ENCODE results near the gene FNDC7. TPM values are rescaled to one million over a fixed set of nuclear protein-coding genes. Genes with fewer than 3 reads are reported as not detected.

Gene FNDC7
- total and polyA plus RNA-seq, 9 of the 15 experiments (the other 6 are each of a cell fraction or from before 2014, with no cell fraction given): not detected

DNA sequence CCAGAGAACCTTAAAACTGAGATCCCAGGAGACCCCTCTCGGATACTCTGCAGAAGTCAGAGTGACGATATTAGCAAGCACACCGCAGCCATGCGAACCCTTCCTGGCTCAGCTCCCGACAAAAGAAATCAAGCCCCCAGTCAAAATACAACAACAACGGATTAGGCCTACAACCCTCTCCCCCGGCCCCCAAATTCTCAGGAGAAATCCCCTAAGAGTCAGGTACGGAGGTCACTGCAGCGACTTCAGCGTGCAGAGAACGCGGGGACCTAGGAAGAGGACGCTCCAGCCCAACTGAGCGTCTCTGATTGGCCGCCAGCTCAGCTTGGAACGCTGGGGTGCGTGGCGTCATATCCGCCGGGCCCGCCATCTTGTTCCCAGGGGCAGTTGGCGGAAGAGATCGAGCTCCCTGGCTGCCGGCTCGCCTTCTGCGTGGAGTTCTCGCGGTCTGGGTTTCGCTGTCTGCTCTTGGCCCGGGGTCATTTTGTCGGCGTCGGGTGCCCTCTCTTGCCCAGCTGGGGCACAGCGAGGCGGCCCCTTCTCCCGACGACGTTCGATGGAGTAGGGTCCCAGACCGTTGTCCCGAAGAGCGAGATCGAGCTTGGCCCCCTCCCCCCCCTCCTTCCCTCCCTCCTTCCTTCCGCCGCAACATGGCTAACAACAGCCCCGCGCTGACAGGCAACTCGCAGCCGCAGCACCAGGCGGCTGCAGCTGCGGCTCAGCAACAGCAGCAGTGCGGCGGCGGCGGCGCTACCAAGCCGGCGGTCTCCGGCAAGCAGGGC is 20.6 kb upstream of the FNDC7 start, which contains the start of gene PRPF38B (continued):
- TF ChIP-seq CHCHD3 (CRISPR knock-in tag; IDR thresholded peaks at IDR 0.05): peak; percentile 85; the same call in 1 of the 2 replicates
- TF ChIP-seq MTF1 (CRISPR knock-in tag; IDR thresholded peaks at IDR 0.05; ENCODE audit: borderline replicate concordance): no peak
- TF ChIP-seq, protein P1, sequence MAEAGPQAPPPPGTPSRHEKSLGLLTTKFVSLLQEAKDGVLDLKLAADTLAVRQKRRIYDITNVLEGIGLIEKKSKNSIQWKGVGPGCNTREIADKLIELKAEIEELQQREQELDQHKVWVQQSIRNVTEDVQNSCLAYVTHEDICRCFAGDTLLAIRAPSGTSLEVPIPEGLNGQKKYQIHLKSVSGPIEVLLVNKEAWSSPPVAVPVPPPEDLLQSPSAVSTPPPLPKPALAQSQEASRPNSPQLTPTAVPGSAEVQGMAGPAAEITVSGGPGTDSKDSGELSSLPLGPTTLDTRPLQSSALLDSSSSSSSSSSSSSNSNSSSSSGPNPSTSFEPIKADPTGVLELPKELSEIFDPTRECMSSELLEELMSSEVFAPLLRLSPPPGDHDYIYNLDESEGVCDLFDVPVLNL (CRISPR knock-in tag; IDR thresholded peaks at IDR 0.05; ENCODE audit: low read depth): peak; percentile 62; the same call in 1 of the 2 replicates
- no peak for TF ChIP-seq PRMT5 (CRISPR knock-in tag; IDR thresholded peaks at IDR 0.05)
- TF ChIP-seq NFATC3 (IDR thresholded peaks at IDR 0.05): peak; percentile 85; the same call in 1 of the 2 replicates
- TF ChIP-seq PRPF4 (IDR thresholded peaks at IDR 0.05; ENCODE audit: insufficient read depth, low read depth, low read length, poor library complexity, severe bottlenecking): no peak
- TF ChIP-seq ZNF347 (CRISPR knock-in tag; IDR thresholded peaks at IDR 0.05; ENCODE audit: low read depth): no peak
- peak; percentile 93 to 98 (median 96) for TF ChIP-seq YY1 (IDR thresholded peaks at IDR 0.05; ENCODE audit: borderline replicate concordance in 1 of 3, control insufficient read depth in 1 of 3, extremely low read depth in 1 of 3, insufficient read depth in 3 of 3, insufficient read length in 1 of 3, insufficient replicate concordance in 2 of 3, low read depth in 1 of 3, low read length in 2 of 3)
- TF ChIP-seq HMG20A (CRISPR knock-in tag; conservative IDR thresholded peaks at IDR 0.05): no peak
- peak; percentile 98 for TF ChIP-seq CREM (IDR thresholded peaks at IDR 0.05; ENCODE audit: low read depth)
- TF ChIP-seq, protein P2, sequence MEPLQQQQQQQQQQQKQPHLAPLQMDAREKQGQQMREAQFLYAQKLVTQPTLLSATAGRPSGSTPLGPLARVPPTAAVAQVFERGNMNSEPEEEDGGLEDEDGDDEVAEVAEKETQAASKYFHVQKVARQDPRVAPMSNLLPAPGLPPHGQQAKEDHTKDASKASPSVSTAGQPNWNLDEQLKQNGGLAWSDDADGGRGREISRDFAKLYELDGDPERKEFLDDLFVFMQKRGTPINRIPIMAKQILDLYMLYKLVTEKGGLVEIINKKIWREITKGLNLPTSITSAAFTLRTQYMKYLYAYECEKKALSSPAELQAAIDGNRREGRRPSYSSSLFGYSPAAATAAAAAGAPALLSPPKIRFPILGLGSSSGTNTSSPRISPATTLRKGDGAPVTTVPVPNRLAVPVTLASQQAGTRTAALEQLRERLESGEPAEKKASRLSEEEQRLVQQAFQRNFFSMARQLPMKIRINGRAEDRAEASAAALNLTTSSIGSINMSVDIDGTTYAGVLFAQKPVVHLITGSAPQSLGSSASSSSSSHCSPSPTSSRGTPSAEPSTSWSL (CRISPR knock-in tag; IDR thresholded peaks at IDR 0.05; ENCODE audit: borderline replicate concordance): no peak
- peak; percentile 65 for TF ChIP-seq FOXM1 (IDR thresholded peaks at IDR 0.05; ENCODE audit: low read depth)
- TF ChIP-seq FOXM1 (CRISPR knock-in tag; IDR thresholded peaks at IDR 0.05; ENCODE audit: low read depth): 0 out of 2 replicates have a peak, but pooled peaks have one; percentile 70
- TF ChIP-seq TARDBP (IDR thresholded peaks at IDR 0.05): 0 out of 2 replicates have a peak, but pooled peaks have one; percentile 26
- peak; percentile 84 for TF ChIP-seq SMAD1 (IDR thresholded peaks at IDR 0.05; ENCODE audit: low read depth, low read length, partially characterized antibody)
- no peak for TF ChIP-seq ZNF282 (CRISPR knock-in tag; IDR thresholded peaks at IDR 0.05)
- TF ChIP-seq, protein P3, sequence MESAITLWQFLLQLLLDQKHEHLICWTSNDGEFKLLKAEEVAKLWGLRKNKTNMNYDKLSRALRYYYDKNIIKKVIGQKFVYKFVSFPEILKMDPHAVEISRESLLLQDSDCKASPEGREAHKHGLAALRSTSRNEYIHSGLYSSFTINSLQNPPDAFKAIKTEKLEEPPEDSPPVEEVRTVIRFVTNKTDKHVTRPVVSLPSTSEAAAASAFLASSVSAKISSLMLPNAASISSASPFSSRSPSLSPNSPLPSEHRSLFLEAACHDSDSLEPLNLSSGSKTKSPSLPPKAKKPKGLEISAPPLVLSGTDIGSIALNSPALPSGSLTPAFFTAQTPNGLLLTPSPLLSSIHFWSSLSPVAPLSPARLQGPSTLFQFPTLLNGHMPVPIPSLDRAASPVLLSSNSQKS (CRISPR knock-in tag; IDR thresholded peaks at IDR 0.05): no peak
- no peak for TF ChIP-seq XRCC3 (IDR thresholded peaks at IDR 0.05)
- no peak; the same call in 1 of the 2 replicates for TF ChIP-seq DPF2 (IDR thresholded peaks at IDR 0.05)
- TF ChIP-seq ARHGAP35 (IDR thresholded peaks at IDR 0.05; ENCODE audit: partially characterized antibody): no peak
- TF ChIP-seq, protein P4, sequence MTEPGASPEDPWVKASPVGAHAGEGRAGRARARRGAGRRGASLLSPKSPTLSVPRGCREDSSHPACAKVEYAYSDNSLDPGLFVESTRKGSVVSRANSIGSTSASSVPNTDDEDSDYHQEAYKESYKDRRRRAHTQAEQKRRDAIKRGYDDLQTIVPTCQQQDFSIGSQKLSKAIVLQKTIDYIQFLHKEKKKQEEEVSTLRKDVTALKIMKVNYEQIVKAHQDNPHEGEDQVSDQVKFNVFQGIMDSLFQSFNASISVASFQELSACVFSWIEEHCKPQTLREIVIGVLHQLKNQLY (CRISPR knock-in tag; conservative IDR thresholded peaks at IDR 0.05): no peak
- peak; percentile 22 to 57; a peak in 1 of 4 replicates for TF ChIP-seq NRF1 (conservative IDR thresholded peaks at IDR 0.05 in 1 of 2, IDR thresholded peaks at IDR 0.05 in 1 of 2)
- peak; percentile 80 for TF ChIP-seq NR2C1 (IDR thresholded peaks at IDR 0.05)
- TF ChIP-seq NR2C1 (tag; IDR thresholded peaks at IDR 0.05): no peak; the same call in none of the 2 replicates
